NCI-H748 (cell line): ENCODE measurements around the gene TM7SF3.
"Not testable (repeated sequence)": the region's sequence is repeated elsewhere in the genome, so short reads cannot be mapped to it uniquely, and the experiment has no call there.

ENCODE experiments used
- DNase-seq: peaks from one replicate; lab custom pipeline; 2025; ENCODE audit not compliant: unreplicated experiment; lab: John Stamatoyannopoulos, UW

Gene TM7SF3

GRCh38 chr12:27014085-27014858 lies at the start of gene TM7SF3:
TM7SF3 (minus strand) TSS chr12:27014384; CDS start chr12:27014168, 216 bp downstream.
- peak; percentile 91 for DNase-seq

GRCh38 chr12:27063250-27063851 lies 49.2 kb upstream of the TM7SF3 start:
- DNase-seq = no peak

GRCh38 chr12:27061317-27061716 lies 47.1 kb upstream of the TM7SF3 start:
- no peak for DNase-seq

GRCh38 chr12:27060740-27061139 lies 46.6 kb upstream of the TM7SF3 start:
- DNase-seq = no peak

- DNase-seq = no peak
Measured at GRCh38 chr12:27057543-27057942, 43.4 kb upstream of the TM7SF3 start.

GRCh38 chr12:27055966-27056365 lies 41.8 kb upstream of the TM7SF3 start:
- DNase-seq = no peak

- DNase-seq = no peak
Measured at GRCh38 chr12:27052742-27053141, 38.6 kb upstream of the TM7SF3 start.

GRCh38 chr12:27052176-27052575 lies 38.0 kb upstream of the TM7SF3 start:
- DNase-seq = no peak

GRCh38 chr12:27048822-27049752 lies 34.9 kb upstream of the TM7SF3 start:
- no peak for DNase-seq

GRCh38 chr12:27042018-27042417 lies 27.8 kb upstream of the TM7SF3 start:
- DNase-seq = not testable (repeated sequence)

GRCh38 chr12:27040637-27041036 lies 26.5 kb upstream of the TM7SF3 start:
- not testable (repeated sequence) for DNase-seq

- DNase-seq = no peak
Measured at GRCh38 chr12:27034607-27035293, 20.6 kb upstream of the TM7SF3 start.

GRCh38 chr12:27032679-27033078 lies 18.5 kb upstream of the TM7SF3 start:
- no peak for DNase-seq

GRCh38 chr12:27031531-27031930 lies 17.3 kb upstream of the TM7SF3 start:
- DNase-seq = no peak

- DNase-seq = no peak
Measured at GRCh38 chr12:27026257-27026656, 12.1 kb upstream of the TM7SF3 start.

- DNase-seq = no peak
Measured at GRCh38 chr12:27025116-27025515, 10.9 kb upstream of the TM7SF3 start.

GRCh38 chr12:27024291-27024690 lies 10.1 kb upstream of the TM7SF3 start:
- no peak for DNase-seq

GRCh38 chr12:27020761-27021160 lies 6.6 kb upstream of the TM7SF3 start:
- DNase-seq = no peak

GRCh38 chr12:27018037-27018436 lies 3.9 kb upstream of the TM7SF3 start:
- DNase-seq = no peak

- DNase-seq = not testable (repeated sequence)
Measured at GRCh38 chr12:27017163-27017823, 3.1 kb upstream of the TM7SF3 start.
